GM19099 (cell line): Measurements from ENCODE around the gene STARD6.

Experiments used
- POLR2A ChIP-seq: IDR thresholded peaks from 3 replicates; pipeline ENCODE4 v1.6.1; 2011; ENCODE audit warnings: low read depth; ENCODE audit not compliant: insufficient read length; ENCODE audit errors: extremely low read depth

The STARD6 gene

GRCh38 chr18:54360406-54360805, 2.7 kb upstream of the STARD6 start:
- no peak for TF ChIP-seq POLR2A

- TF ChIP-seq POLR2A: no peak
Measured at GRCh38 chr18:54359233-54359632, 1.6 kb upstream of the STARD6 start.

GRCh38 chr18:54358495-54359040, 910 bp upstream of the STARD6 start:
- TF ChIP-seq POLR2A: no peak

GRCh38 chr18:54357082-54357659, 487 bp downstream of the STARD6 start:
- TF ChIP-seq POLR2A: no peak

- no peak for TF ChIP-seq POLR2A
Measured at GRCh38 chr18:54351186-54351585, 6.5 kb downstream of the STARD6 start.

GRCh38 chr18:54338230-54338629, 19.4 kb downstream of the STARD6 start:
- no peak for TF ChIP-seq POLR2A

GRCh38 chr18:54335638-54336173, 22.0 kb downstream of the STARD6 start:
- no peak for TF ChIP-seq POLR2A

GRCh38 chr18:54330768-54331548, 26.7 kb downstream of the STARD6 start:
- no peak for TF ChIP-seq POLR2A

- TF ChIP-seq POLR2A: no peak
Measured at GRCh38 chr18:54329787-54330186, 27.9 kb downstream of the STARD6 start.

- TF ChIP-seq POLR2A: no peak
Measured at GRCh38 chr18:54327818-54328217, 29.8 kb downstream of the STARD6 start.

GRCh38 chr18:54323970-54324369, 33.7 kb downstream of the STARD6 start:
- TF ChIP-seq POLR2A: no peak

- TF ChIP-seq POLR2A: no peak
Measured at GRCh38 chr18:54323561-54323960, 34.1 kb downstream of the STARD6 start.

GRCh38 chr18:54316071-54316820, 41.4 kb downstream of the STARD6 start:
- no peak for TF ChIP-seq POLR2A

GRCh38 chr18:54303408-54303807, 54.2 kb downstream of the STARD6 start:
- no peak for TF ChIP-seq POLR2A

- no peak for TF ChIP-seq POLR2A
Measured at GRCh38 chr18:54296062-54296461, 61.6 kb downstream of the STARD6 start.
